PC-9 (cell line): Measurements from ENCODE around the gene TMEM135.

Experiments used
- EZH2 ChIP-seq: fragments of 200-600 bp; sonication (generic); IDR thresholded peaks from 2 replicates; pipeline ENCODE4 v1.8.0; 2017; ENCODE audit warnings: antibody characterized with exemption, low read depth
- TF ChIP-seq, protein P1 (sequence below): fragments of 200-600 bp; sonication (generic); conservative IDR thresholded peaks from 2 replicates; pipeline ENCODE4 v1.6.1; 2017; ENCODE audit warnings: mixed run types, antibody characterized with exemption, mild to moderate bottlenecking, moderate library complexity

DNA sequence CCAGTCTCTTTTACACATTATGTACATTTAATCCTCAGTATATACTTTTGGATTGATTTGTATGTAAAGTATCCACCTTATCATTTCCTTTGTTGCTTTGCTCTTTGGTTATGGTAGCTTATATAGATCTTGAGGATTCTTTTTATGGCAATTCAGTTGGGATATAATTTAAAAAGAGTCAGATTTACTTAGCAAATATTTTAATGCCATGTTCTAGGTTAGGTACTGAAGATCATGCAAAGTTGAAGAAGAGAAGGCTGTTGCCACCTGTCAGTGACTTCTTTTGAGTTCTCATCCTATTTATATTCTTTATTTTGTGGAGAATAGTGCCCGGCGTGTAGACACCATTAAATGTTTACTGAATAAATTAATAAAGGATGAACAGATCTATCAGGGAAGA is 279.7 kb downstream of the TMEM135 start:
- TF ChIP-seq, protein P1, sequence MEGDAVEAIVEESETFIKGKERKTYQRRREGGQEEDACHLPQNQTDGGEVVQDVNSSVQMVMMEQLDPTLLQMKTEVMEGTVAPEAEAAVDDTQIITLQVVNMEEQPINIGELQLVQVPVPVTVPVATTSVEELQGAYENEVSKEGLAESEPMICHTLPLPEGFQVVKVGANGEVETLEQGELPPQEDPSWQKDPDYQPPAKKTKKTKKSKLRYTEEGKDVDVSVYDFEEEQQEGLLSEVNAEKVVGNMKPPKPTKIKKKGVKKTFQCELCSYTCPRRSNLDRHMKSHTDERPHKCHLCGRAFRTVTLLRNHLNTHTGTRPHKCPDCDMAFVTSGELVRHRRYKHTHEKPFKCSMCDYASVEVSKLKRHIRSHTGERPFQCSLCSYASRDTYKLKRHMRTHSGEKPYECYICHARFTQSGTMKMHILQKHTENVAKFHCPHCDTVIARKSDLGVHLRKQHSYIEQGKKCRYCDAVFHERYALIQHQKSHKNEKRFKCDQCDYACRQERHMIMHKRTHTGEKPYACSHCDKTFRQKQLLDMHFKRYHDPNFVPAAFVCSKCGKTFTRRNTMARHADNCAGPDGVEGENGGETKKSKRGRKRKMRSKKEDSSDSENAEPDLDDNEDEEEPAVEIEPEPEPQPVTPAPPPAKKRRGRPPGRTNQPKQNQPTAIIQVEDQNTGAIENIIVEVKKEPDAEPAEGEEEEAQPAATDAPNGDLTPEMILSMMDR = no peak
- no peak for TF ChIP-seq EZH2
